Measurements from ENCODE around the gene KDM4C. TPM values are rescaled to one million over a fixed set of nuclear protein-coding genes. Genes with fewer than 3 reads are reported as not detected.
A peak's percentile ranks its signal among the peaks of the same experiment; 100 is the strongest.

KDM4C gene
- total RNA-seq, 1 donor from 2014 or later: 11.1 TPM

DNA sequence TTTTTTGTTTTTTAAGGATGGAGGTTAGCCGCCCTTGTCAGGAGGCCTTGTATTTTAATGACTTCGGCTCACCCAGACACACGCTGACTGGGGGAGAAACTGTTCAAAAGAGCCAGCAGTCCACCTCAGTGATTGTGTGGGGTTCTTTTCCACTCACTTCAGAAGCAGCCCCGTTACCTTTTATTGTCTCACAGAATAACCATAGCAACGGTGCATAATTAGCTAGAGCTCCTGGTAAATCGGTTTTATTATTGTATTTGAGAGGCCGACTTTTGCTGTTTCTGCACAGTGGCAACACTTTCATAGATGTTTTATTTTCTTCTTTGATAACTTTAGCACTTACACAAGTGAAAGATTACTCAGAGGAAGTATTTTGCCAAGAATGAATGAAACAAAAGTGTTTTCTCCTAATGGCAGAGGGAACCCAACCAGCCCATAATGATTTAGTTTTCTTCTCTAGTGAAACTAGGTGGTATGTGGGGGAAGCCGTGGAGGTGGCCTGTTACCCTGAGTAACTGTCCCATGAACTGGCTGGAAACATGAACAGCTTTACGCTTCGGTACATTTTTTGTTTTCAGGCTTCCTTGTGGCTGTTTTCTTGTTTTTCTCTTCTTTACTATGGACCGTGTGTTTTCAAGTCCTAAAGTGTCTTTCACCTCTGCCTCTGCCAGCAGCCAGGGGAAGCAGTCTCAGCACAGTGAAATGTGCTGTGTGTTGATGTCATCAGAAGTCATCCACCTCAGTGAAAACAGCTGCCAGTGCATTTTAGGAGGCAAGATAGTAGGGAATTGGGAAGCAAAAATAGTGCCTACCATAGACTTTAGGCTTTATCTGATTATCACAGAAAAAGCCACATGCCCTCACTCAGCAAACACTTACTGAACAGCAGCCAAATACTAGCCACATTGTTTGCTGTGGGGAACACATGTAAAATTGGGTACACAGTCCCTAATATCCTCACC is 414.7 kb downstream of the KDM4C start:
- Mint-ChIP-seq H3K9me3 (no peaks in the 10 kb centered on the region), H3K4me1 (peaks cover 36% of the 10 kb centered on the region), H3K27ac (peak overlapping the region; percentile 98), H3K36me3 (peaks cover 6% of the 10 kb centered on the region), H3K4me3 (no peak overlapping the region), H3K27me3 (ENCODE audit: insufficient read depth, low read depth) (no peaks in the 10 kb centered on the region)
- H3K36me3 ChIP-seq: no peaks in the 10 kb centered on the region
- no peak overlapping the region for H3K27ac ChIP-seq
- H3K9ac ChIP-seq: no peak overlapping the region
- no peaks in the 10 kb centered on the region for H3K27me3 ChIP-seq
- H3K4me1 ChIP-seq: peaks cover 21% of the 10 kb centered on the region
- no peaks in the 10 kb centered on the region for H4K20me1 ChIP-seq (ENCODE audit: low read depth)
- H3K79me2 ChIP-seq (ENCODE audit: low read depth): no peaks in the 10 kb centered on the region
- no peak overlapping the region for H3K4me3 ChIP-seq
- H3K9me3 ChIP-seq (ENCODE audit: low read depth): no peaks in the 10 kb centered on the region
- peak; percentile 14 for DNase-seq (ENCODE audit: low spot score)
- H3K4me2 ChIP-seq: peak overlapping the region; percentile 49
- H3F3A ChIP-seq (ENCODE audit: low read depth): no peaks in the 10 kb centered on the region
- no peak overlapping the region for H2AFZ ChIP-seq (replicated peaks)
- TF ChIP-seq EZH2phosphoT487 (IDR thresholded peaks at IDR 0.05) (no peak), EZH2 (IDR thresholded peaks at IDR 0.05) (no peak)
- TF ChIP-seq, protein P1, sequence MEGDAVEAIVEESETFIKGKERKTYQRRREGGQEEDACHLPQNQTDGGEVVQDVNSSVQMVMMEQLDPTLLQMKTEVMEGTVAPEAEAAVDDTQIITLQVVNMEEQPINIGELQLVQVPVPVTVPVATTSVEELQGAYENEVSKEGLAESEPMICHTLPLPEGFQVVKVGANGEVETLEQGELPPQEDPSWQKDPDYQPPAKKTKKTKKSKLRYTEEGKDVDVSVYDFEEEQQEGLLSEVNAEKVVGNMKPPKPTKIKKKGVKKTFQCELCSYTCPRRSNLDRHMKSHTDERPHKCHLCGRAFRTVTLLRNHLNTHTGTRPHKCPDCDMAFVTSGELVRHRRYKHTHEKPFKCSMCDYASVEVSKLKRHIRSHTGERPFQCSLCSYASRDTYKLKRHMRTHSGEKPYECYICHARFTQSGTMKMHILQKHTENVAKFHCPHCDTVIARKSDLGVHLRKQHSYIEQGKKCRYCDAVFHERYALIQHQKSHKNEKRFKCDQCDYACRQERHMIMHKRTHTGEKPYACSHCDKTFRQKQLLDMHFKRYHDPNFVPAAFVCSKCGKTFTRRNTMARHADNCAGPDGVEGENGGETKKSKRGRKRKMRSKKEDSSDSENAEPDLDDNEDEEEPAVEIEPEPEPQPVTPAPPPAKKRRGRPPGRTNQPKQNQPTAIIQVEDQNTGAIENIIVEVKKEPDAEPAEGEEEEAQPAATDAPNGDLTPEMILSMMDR (IDR thresholded peaks at IDR 0.05): no peak

DNA sequence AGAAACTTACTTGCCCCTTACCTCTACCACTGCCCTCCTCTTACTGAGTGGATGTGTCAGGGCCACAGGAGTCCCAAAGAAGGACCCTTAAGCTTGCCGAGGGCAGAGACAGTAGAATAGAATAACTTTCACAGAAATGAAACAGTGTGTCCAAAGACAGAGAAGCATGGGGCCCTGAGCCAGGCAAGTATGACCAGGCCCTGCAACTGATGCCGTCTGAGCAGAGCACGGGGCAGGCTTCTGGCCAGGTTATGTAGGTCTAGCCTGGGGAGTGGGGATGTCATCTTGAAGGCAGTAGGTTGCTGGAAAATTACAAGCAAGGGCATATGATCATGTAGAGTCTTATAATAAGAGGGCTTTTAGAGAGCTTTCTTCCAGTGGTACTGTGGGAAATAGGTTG is 415.4 kb downstream of the KDM4C start:
- H3K4me1 ChIP-seq: peaks cover 21% of the 10 kb centered on the region
- no peaks in the 10 kb centered on the region for H4K20me1 ChIP-seq (ENCODE audit: low read depth)
- no peaks in the 10 kb centered on the region for H3F3A ChIP-seq (ENCODE audit: low read depth)
- no peak for DNase-seq (ENCODE audit: low spot score)
- H3K4me2 ChIP-seq: no peak overlapping the region
- Mint-ChIP-seq H3K9me3 (no peaks in the 10 kb centered on the region), H3K36me3 (peaks cover 6% of the 10 kb centered on the region), H3K4me3 (no peak overlapping the region), H3K27me3 (ENCODE audit: insufficient read depth, low read depth) (no peaks in the 10 kb centered on the region), H3K27ac (peak overlapping the region; percentile 52), H3K4me1 (peaks cover 36% of the 10 kb centered on the region)
- H3K36me3 ChIP-seq: no peaks in the 10 kb centered on the region
- H3K27ac ChIP-seq: no peak overlapping the region
- H3K4me3 ChIP-seq: no peak overlapping the region
- H3K27me3 ChIP-seq: no peaks in the 10 kb centered on the region
- no peaks in the 10 kb centered on the region for H3K79me2 ChIP-seq (ENCODE audit: low read depth)
- no peak for TF ChIP-seq EZH2phosphoT487 (IDR thresholded peaks at IDR 0.05)
- no peak overlapping the region for H2AFZ ChIP-seq (replicated peaks)
- no peaks in the 10 kb centered on the region for H3K9me3 ChIP-seq (ENCODE audit: low read depth)
- H3K9ac ChIP-seq: no peak overlapping the region

DNA sequence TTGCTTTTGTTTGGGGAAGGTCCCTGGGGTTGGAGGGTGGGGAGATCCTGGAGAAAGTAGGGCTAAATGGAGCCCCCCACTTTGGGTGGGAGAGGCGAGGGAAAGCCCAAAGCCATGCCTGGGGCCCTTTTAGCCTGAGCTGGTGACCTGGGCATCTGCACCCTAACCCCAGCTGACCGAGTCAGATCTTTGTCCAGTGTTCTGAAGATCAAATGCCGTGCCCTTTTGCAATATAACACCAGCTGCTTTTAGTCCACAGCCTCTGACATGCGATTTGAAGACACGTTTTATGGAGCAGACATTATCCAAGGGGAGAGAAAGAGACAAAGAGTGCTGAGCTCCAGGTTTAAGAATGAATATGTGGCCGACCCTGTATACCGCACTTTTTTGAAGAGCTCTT is 416.5 kb downstream of the KDM4C start:
- H3K27me3 ChIP-seq: no peaks in the 10 kb centered on the region
- no peaks in the 10 kb centered on the region for H3K9me3 Mint-ChIP-seq
- H3K9me3 ChIP-seq (ENCODE audit: low read depth): no peaks in the 10 kb centered on the region
- no peak overlapping the region for H3K4me2 ChIP-seq
- H3K4me3 Mint-ChIP-seq: no peak overlapping the region
- H3K4me3 ChIP-seq: no peak overlapping the region
- no peak overlapping the region for H3K9ac ChIP-seq
- H3K79me2 ChIP-seq (ENCODE audit: low read depth): no peaks in the 10 kb centered on the region
- TF ChIP-seq, protein P1 (IDR thresholded peaks at IDR 0.05): no peak
- TF ChIP-seq EZH2phosphoT487 (IDR thresholded peaks at IDR 0.05) (no peak), EZH2 (IDR thresholded peaks at IDR 0.05) (no peak)
- H3F3A ChIP-seq (ENCODE audit: low read depth): no peaks in the 10 kb centered on the region
- peaks cover 21% of the 10 kb centered on the region for H3K4me1 ChIP-seq
- H3K36me3 Mint-ChIP-seq: peaks cover 4% of the 10 kb centered on the region
- no peaks in the 10 kb centered on the region for H4K20me1 ChIP-seq (ENCODE audit: low read depth)
- DNase-seq (ENCODE audit: low spot score): no peak
- no peak overlapping the region for H2AFZ ChIP-seq (replicated peaks)
- no peaks in the 10 kb centered on the region for H3K27me3 Mint-ChIP-seq (ENCODE audit: insufficient read depth, low read depth)
- H3K36me3 ChIP-seq: no peaks in the 10 kb centered on the region
- H3K27ac ChIP-seq: no peak overlapping the region
- H3K4me1 Mint-ChIP-seq: peaks cover 36% of the 10 kb centered on the region
- H3K27ac Mint-ChIP-seq: no peak overlapping the region

DNA sequence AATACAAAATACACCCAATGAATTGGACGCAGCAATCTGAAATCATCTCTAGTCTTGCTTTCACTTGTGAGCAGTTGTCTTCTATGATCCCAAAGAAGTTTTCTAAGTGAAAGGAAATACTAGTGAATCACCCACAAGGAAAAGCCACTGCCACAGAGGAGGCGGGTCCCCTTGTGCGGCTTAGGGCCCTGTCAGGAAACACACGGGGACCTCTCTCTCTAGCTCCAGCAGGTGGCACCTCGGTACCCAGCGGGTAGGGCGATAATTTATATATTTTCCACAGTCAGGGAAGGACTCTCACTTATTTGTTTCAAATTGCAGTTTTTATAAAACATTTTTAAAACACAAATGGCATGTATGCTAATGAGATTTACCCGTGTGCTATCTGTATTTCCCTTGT is 417.1 kb downstream of the KDM4C start:
- Mint-ChIP-seq H3K9me3 (peaks cover 3% of the 10 kb centered on the region), H3K36me3 (peaks cover 4% of the 10 kb centered on the region), H3K4me1 (peaks cover 36% of the 10 kb centered on the region), H3K27ac (no peak overlapping the region), H3K27me3 (ENCODE audit: insufficient read depth, low read depth) (no peaks in the 10 kb centered on the region), H3K4me3 (no peak overlapping the region)
- no peak for DNase-seq (ENCODE audit: low spot score)
- Histone ChIP-seq H3K27me3 (no peaks in the 10 kb centered on the region), H3K9me3 (ENCODE audit: low read depth) (no peaks in the 10 kb centered on the region), H3K4me1 (peaks cover 21% of the 10 kb centered on the region), H3F3A (ENCODE audit: low read depth) (no peaks in the 10 kb centered on the region), H3K27ac (no peak overlapping the region), H3K9ac (no peak overlapping the region), H4K20me1 (ENCODE audit: low read depth) (no peaks in the 10 kb centered on the region), H3K36me3 (no peaks in the 10 kb centered on the region), H3K79me2 (ENCODE audit: low read depth) (no peaks in the 10 kb centered on the region), H3K4me3 (no peak overlapping the region), H3K4me2 (no peak overlapping the region), H2AFZ (replicated peaks) (no peak overlapping the region)
- TF ChIP-seq EZH2phosphoT487 (IDR thresholded peaks at IDR 0.05): no peak
- TF ChIP-seq, protein P1 (IDR thresholded peaks at IDR 0.05): peak; percentile 22

Data from neural progenitor cell (in vitro differentiated cells).